ENCODE data around the gene PYDC2.
"Not testable (repeated sequence)": the region's sequence is repeated elsewhere in the genome, so short reads cannot be mapped to it uniquely, and the experiment has no call there.

PYDC2 gene

DNA sequence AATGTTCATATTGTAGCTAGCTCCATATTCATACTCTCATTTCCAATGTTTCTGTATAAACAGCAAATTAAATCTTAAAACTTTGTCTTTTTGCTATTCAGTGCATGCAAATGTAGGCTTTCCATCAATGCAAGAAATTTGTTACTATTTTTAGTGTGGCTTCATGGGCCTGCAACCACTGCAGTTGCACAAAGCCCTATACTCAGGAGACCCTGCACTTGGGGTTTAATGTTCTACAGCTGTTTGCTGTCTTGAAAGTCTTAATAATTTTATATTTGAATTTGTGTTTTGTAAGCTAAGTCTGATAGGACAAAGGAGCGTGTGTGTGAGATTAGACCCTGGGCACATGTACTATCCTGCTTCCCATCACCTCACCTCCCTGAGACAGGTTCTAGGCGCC is 9.6 kb downstream of the PYDC2 start:
- no peak for DNase-seq (ENCODE audit: low spot score)

DNA sequence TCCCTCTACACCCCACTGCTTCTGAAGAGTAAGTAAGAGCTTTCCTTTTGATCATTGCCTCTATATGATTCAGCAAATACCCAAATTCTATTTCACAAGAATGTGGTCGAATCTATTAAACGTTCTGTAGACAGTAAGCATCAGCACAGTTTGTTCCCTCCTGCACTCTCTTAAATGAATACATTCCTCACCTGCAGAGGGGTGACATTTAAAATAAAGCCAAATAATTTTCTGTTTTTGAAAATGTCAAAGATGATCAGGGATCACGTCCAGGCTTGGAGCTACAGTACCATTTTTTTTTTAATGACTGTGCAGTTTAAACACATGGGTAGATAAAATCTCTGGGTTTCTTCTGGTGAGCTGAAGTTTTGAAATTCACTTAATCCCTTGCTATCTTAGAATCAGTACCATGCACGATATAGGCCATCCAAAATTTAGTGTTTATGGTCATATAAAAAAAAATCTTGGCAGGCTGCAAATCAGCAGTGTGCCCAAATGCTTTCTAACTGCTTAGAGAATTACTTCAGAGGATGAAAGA is 12.8 kb downstream of the PYDC2 start:
- DNase-seq (ENCODE audit: low spot score): no peak

DNA sequence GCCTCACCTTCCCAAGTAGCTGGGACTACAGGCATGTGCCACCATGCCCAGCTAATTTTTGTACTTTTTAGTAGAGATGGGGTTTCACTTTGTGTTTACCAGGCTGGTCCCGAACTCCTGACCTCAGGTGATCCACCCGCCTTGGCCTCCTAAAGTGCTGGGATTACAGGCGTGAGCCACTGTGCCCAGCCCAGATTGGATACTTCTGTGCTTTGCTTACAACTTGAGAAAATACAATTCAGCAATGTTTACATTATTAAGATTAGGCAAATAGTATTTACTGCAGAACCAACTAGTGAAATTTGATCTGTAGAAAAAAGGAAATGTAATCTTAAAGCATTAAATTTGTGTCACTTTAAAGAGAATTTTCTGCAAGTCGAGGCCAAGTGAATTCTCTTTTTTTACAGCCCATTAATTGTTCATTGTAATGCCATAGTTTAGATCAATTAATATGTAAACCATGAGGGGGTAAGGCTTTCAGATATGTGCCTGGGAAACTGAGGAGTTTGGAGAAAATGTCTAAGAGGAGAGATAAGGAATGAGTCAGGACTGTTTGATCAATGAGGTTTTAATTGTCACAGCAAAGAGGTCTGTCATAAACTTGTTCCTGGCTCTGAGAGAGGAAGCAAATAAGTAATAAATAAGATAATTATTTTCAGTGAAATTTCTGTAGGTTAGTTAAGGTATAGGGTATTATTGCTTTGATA is 15.3 kb downstream of the PYDC2 start:
- DNase-seq (ENCODE audit: low spot score): no peak

DNA sequence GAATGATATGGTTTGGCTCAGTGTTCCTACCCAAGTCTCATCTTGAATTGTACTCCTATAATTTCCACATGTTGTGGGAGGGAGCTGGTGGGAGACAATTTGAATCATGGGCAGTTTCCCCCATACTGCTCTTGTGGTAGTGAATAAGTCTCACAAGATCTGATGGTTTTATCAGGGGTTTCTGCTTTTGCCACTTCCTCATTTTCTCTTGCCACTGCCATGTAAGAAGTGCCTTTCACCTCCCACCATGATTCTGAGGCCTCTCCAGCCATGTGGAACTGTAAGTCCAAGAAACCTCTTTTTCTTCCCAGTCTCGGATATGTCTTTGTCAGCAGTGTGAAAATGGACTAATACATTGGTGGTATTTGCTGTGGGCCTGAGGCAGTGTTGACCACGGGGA is 23.0 kb downstream of the PYDC2 start:
- DNase-seq (ENCODE audit: low spot score): not testable (repeated sequence)

DNA sequence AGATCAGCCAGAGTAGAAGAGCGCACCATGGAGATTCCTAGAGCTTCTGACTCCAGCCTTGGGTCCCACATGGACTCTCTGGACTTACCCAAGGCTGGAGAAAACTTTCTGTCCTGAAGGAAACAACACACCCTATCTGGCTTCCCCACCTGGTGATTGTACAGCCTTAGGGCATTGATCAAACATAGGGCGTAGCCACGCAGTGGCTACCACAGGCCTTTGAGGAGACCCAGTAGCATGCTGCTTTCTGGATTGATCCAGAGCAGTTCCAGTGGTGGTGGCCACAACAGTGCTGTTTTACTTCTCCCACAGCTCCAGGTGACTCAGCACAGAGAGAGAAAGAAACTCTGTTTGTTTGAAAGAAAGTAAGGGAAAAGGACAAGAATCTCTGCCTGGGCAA is 23.5 kb downstream of the PYDC2 start:
- DNase-seq (ENCODE audit: low spot score): no peak

DNA sequence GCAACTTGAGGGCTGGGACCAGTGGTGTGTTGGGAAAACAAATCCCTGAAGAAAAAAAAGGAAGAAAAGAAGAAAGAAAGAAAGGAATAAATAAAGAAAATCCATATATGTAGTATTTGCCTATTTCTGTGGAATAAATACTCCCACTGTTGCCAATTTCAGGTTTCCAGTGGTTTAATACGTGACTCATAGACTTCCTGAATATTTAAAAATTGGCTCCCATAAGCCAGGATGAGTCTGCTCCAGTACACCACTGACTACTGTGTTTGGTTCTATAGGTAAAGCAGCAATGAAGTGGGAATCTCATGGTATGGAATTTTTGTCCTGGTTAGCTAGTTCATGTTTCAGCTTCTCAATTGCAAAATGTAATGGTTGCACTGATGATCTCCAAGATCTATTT is 31.6 kb downstream of the PYDC2 start:
- DNase-seq (ENCODE audit: low spot score): no peak

DNA sequence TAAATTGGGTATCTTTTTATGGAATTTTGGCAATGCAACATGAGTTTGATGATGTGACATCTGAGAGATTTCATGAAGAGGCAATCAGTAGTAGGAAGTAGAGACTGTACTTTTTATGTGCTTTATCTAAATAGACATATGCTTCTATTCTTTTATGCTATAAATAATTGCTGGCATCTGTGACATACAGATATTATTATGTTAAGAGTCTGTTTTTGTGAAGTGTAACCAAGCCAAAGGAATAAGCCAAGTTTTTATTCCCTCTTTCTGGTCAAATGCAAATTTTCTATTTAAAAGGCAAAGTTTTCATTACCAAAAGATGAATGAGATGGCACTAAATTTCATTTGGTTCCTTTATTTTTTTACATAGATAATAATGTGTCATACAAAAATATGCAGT is 32.4 kb downstream of the PYDC2 start:
- DNase-seq (ENCODE audit: low spot score): no peak

DNA sequence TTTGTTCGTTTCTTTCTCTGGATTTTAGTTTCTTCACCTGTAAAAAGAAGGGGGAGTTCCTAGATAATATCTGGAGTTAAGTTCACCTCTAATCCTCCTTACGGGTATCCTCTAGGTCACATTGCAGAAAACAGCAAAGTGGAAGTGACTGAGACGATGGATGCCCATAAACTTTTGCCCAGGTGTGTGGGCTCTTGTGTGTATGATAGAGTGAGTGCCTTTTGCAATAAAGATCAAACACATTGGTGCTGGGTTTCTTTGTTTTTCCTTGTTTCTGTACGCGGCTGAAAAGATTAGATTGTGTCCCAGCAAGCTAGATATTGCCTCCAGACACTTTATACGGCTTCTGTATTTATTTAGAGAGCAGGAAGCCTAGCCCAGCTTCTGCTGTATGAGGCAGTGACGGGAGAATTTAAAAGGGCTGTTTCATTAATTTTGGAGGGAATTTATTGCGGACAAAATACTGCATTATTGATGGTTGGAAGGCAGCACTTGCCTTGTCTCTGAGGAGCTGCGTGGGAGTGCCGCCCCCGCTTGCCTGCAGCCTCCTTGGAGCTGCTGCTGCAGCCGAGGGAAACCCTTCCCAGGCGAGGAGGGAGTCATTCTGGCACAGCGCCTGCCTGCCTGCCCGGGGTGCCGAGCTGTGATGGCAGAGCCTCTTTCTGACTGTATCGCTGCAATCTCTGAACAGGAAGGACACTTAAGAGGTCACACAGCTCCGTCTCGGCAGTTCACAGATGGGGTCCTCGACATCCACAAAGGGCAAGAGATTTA is 38.5 kb downstream of the PYDC2 start:
- no peak for DNase-seq (ENCODE audit: low spot score)

DNA sequence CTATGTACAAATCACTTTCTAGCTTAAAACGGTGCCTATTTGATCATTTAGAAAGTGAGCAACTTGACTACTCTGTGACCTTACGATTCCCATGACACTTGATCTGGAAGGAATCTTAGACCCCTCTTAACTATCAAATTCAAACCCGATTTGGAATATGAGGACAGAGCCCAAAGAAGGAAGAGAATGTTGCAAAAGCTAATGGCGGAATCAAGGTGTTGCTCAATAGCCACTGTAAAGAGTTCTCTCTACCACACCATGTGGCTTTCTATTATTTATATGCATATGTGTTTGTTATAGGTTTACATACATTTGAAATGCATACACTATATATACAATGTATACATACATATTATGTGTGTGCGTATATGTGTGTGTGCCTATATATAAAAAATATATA is 39.9 kb downstream of the PYDC2 start:
- no peak for DNase-seq (ENCODE audit: low spot score)

DNA sequence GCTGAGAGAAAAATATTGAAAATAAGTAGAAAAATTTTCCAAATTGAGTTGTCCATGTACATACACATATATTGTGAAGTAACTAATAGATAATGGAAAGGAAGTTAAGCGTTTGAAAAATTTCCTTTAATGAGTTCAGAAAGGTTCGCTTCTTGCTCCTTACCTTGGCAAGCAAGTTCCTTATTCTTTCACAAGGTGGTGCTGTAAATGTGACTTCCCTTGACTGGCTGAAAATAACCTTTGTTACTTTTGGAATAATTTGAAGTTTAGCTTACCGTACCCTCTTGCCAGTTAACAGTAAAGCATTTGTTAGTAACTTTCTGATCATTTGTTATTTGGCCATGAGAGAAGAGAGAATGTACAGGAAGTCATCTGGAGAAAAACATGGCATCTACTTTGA is 41.6 kb downstream of the PYDC2 start:
- DNase-seq (ENCODE audit: low spot score): no peak

DNA sequence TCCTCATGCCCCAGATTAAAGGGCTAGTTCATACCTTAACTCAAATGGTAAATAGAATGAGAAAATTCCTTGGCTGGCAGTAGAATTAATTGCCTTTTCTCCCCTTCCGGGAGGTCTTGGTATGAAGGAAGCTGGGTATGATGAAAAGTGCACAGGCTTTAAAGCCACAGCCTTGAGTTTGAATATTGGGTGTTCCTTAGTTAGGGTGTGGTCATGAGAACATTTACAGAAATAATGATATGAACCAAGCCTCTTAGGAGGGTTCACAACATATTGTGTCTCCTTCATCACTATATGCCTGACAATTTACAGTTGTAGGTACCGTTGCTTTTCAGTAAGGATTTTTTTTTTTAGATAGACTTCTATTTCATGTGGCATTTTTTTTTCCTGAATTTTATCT is 48.1 kb downstream of the PYDC2 start:
- no peak for DNase-seq (ENCODE audit: low spot score)

Measured in activated CD4-positive, alpha-beta T cell treated with anti-CD3 and anti-CD28 coated beads, Interleukin-2, Interleukin-4, amounts not matched to agents 100 ng/mL and 50 ng/mL, durations not matched to agents 16 hours and 8 hours (primary cell).